Muscle of leg (tissue), 11 donors: ENCODE data around the gene SLC2A1. TPM values are rescaled to one million over a fixed set of nuclear protein-coding genes. Genes with fewer than 3 reads are reported as not detected.

ENCODE experiments used
- DNase-seq: peaks from one replicate; pipeline ENCODE4 v3.0.0; 2013
- H3K27ac ChIP-seq: one replicate; pipeline ENCODE4 v1.5.1; 2013; ENCODE audit warnings: mild to moderate bottlenecking, low read length, control low read depth
- H3K27me3 ChIP-seq: one replicate; pipeline ENCODE4 v1.6.1; 2013; ENCODE audit warnings: low read length; ENCODE audit not compliant: control insufficient read depth, insufficient read depth
- H3K36me3 ChIP-seq: one replicate; pipeline ENCODE4 v1.6.1; 2013; ENCODE audit warnings: low read length; ENCODE audit not compliant: control insufficient read depth, insufficient read depth
- H3K4me1 ChIP-seq: one replicate; pipeline ENCODE4 v1.6.1; 2013; ENCODE audit warnings: low read length; ENCODE audit not compliant: control insufficient read depth, insufficient read depth
- H3K4me3 ChIP-seq: one replicate; pipeline ENCODE4 v1.5.1; 2013; ENCODE audit warnings: low read length, control low read depth
- H3K9me3 ChIP-seq: replicated peaks from 2 replicates; pipeline ENCODE4 v1.6.1; 2013; ENCODE audit warnings: low read depth, low read length; ENCODE audit not compliant: control insufficient read depth
- WGBS: methylation state at CpG from one replicate; pipeline ENCODE4 v1.1.5; 2013; ENCODE audit warnings: missing lambda C conversion rate; ENCODE audit not compliant: insufficient coverage; 5-methylcytosine and 5-hydroxymethylcytosine counted together
- polyA plus RNA-seq, 8 donors: library from polyadenylated mRNA; unstranded; fragments of 120-200 nt; gene quantifications; one replicate each; pipeline versions ENCODE4 v1.2.1 to v1.2.3, GENCODE V29; 2013; ENCODE audit warnings: inconsistent platforms in 1 of 8, low replicate concordance in 1 of 8; ENCODE audit not compliant: insufficient read length in 8 of 8, insufficient read depth in 1 of 8
- total RNA-seq: library from RNA; stranded (reverse); fragments of 120-200 nt; gene quantifications from one replicate; pipeline ENCODE4 v1.2.4, GENCODE V29; 2013

SLC2A1 gene
- total and polyA plus RNA-seq, 9 donors = 15.9 to 43.7 (median 18.6) TPM

DNA sequence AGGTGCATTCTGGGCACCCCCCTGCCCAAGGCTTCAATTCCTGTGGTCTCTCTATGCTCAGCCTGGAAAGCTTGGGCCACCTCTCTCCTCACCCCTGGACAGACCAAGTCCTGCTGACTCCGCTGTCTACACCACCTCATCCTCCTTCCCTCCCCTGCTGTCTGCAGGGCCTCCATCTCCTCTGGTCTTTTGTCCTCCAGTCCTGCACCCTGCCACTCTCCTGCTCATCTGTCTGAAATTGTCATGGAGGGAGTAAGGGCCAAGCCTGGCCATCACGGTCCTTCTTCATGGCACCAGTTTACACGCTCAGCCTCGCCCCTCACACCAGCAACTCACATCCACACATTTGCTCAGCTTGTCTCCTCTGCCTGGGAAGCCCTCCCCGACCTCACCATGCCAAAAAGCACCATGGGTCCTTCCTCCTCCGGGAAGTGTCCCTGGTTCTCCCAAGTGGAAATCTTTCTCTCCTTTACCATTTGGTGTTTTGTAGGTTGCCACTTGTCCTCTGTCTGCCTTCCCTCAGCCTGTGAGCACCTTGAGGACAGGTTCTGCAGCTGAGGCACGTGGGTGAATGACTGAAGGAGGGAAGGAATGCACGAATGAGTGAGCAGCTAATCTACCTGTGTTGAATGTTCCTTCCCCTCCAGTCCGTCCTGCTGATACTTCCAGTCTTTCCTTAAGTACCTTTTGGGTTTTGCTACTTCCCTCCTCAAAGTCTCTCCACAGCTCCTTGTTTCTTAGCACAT, 2.1 kb upstream of the SLC2A1 start:
- 82% methylated on average over 6 of the region's 9 CpGs for WGBS
- Histone ChIP-seq H3K27me3 (peaks cover 30% of the 10 kb centered on the region), H3K4me3 (no peak overlapping the region), H3K4me1 (peaks cover 23% of the 10 kb centered on the region), H3K9me3 (no peaks in the 10 kb centered on the region), H3K36me3 (no peaks in the 10 kb centered on the region), H3K27ac (no peak overlapping the region)
- DNase-seq = no peak

DNA sequence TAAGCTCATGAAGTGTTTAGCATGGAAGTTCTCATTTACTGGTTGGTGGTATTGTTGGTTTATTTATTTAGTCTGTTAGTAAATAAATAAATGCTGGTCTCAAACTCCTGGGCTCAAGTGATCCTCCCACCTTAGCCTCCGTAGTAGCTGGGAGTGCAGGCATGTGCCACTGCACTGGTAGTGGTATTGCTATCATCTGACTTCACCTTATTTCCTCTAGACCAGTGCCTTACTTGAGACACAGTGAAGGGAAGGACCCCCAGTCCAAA, 1.4 kb upstream of the SLC2A1 start:
- H3K36me3 ChIP-seq = no peaks in the 10 kb centered on the region
- DNase-seq = no peak
- WGBS = no CpG with 5 or more reads among the region's 1 CpG
- H3K4me1 ChIP-seq = peaks cover 23% of the 10 kb centered on the region
- H3K9me3 ChIP-seq = no peaks in the 10 kb centered on the region
- no peak overlapping the region for H3K4me3 ChIP-seq
- H3K27ac ChIP-seq = no peak overlapping the region
- H3K27me3 ChIP-seq = peaks cover 30% of the 10 kb centered on the region

DNA sequence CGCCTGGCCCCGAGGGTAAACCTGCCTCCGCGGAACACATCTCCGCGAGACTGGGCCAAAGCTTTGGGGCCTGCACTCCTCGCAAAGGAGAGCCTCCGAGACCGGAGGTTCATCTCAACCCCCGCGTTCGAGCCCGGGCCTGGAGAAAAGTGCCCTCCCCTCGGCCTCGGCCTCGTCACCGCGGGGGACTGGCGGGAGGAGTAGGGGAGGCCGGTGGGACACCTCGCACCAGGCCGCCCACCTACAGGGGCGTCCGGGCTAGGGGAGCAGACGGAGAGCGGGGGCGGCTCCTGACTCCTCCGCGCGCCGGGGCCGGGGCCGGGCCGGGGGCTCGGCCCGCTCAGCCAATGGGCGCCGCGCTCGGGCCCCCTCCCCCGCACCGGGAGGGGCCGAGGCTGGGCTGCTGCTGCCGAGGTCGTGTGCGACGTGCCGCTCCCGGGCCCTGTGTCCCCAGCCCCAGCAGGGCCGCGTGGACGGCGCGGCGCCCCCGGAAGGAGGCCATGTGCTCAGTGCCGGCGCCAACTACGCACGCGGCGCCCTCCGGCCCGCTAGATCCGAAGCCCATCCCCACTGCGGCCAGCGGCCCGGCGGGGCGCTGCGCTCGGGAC, 684 bp downstream of the SLC2A1 start:
- Histone ChIP-seq H3K27ac (peak overlapping the region; percentile 32), H3K4me3 (peak overlapping the region; percentile 77), H3K9me3 (no peaks in the 10 kb centered on the region), H3K36me3 (no peaks in the 10 kb centered on the region), H3K4me1 (peaks cover 23% of the 10 kb centered on the region), H3K27me3 (peaks cover 27% of the 10 kb centered on the region)
- DNase-seq = peak; percentile 87
- WGBS = under 1% methylated on average over 72 of the region's 72 CpGs

DNA sequence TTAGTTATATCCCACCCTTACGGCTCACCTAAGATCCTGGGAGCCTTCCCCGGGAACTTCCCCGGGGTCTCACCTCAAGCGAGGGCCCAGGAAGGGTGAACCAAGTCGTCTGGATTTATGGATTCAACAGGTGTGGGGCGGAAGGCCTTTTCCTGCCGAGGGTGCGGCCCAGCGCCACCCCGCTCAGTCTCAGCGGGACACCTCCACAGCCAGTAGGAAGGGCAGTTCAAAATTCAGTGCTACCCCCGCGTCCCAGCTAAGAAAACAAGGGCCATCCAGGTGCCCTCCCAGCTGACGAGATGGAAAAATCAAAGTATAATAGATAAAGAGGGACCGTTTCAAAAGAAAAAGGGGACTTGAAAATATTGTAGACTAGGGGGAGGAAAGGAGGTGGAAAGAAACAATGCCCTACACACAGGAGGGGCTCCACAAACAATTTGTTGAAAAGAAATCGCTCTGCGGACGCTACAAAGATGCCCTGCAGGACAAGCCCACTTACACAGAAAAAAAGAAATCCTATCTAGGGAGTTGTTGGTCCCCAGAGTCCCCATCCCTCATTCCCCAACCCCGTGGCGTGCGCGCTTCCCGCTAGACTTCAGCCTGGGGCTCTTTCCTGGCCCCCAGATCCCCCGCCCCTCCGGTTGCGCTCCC, 1.3 kb downstream of the SLC2A1 start:
- Histone ChIP-seq H3K27ac (peak overlapping the region; percentile 32), H3K27me3 (peaks cover 24% of the 10 kb centered on the region), H3K9me3 (no peaks in the 10 kb centered on the region), H3K4me3 (peak overlapping the region; percentile 55), H3K36me3 (no peaks in the 10 kb centered on the region), H3K4me1 (peaks cover 27% of the 10 kb centered on the region)
- peak; percentile 33 for DNase-seq
- 25% methylated on average over 16 of the region's 26 CpGs for WGBS

DNA sequence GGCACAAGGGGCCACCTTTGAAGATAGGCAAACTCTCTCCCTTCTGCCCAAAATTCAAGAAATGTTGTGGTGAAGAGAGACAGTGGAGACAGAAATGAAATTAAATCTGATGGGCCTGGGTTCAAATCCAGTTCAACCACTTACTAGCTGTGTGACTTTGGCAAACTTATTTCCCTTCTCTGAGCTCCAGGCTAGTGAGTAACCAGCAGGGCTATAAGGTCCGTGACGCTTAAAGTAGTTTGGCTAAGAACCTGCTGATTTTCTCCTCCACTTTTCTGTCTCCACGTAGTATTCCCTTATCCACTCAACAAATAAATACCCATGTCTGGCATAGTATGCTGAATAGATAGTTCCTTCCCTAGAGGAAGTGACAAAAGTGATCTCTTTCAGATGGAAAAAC, 1.9 kb downstream of the SLC2A1 start:
- WGBS = no CpG with 5 or more reads among the region's 3 CpGs
- no peak for DNase-seq
- Histone ChIP-seq H3K4me1 (peaks cover 27% of the 10 kb centered on the region), H3K4me3 (no peak overlapping the region), H3K36me3 (no peaks in the 10 kb centered on the region), H3K27ac (peak overlapping the region; percentile 31), H3K27me3 (peaks cover 19% of the 10 kb centered on the region), H3K9me3 (no peaks in the 10 kb centered on the region)

DNA sequence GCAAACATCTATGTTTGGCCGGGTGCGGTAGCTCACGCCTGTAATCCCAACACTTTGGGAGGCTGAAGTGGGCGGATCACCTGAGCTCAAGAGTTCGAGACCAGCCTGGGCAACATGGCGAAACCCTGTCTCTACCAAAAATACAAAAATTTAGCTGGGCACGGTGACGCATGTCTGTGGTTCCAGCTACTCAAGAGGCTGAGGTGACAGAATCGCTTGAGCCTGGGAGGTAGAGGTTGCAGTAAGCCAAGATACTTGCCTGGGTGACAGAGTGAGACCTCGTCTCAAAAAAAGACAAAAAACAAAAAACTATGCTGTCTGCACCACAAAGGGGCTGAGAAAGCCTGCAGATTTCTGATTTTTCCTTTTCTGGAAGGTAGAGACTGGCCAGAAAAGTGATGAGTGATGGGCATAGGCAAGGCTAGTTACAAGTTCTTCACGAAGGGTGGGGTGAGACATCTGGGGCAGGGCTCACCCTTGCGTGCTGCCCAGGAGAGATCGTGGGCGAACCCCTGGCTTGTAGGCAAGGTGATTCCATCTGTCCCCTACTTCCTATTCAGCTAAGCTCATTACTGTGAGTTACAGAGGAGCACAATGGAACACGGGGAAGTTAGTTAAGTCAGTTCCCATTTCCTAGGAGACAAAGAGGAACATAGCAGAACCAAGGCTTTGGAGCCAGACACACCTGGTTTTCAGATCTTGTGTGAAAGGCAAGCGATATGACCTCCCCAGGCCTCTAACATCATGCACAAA, 3.2 kb downstream of the SLC2A1 start:
- Histone ChIP-seq H3K27ac (no peak overlapping the region), H3K36me3 (no peaks in the 10 kb centered on the region), H3K4me3 (no peak overlapping the region), H3K4me1 (peaks cover 27% of the 10 kb centered on the region), H3K27me3 (peaks cover 10% of the 10 kb centered on the region), H3K9me3 (no peaks in the 10 kb centered on the region)
- 79% methylated on average over 8 of the region's 16 CpGs for WGBS
- DNase-seq = no peak

DNA sequence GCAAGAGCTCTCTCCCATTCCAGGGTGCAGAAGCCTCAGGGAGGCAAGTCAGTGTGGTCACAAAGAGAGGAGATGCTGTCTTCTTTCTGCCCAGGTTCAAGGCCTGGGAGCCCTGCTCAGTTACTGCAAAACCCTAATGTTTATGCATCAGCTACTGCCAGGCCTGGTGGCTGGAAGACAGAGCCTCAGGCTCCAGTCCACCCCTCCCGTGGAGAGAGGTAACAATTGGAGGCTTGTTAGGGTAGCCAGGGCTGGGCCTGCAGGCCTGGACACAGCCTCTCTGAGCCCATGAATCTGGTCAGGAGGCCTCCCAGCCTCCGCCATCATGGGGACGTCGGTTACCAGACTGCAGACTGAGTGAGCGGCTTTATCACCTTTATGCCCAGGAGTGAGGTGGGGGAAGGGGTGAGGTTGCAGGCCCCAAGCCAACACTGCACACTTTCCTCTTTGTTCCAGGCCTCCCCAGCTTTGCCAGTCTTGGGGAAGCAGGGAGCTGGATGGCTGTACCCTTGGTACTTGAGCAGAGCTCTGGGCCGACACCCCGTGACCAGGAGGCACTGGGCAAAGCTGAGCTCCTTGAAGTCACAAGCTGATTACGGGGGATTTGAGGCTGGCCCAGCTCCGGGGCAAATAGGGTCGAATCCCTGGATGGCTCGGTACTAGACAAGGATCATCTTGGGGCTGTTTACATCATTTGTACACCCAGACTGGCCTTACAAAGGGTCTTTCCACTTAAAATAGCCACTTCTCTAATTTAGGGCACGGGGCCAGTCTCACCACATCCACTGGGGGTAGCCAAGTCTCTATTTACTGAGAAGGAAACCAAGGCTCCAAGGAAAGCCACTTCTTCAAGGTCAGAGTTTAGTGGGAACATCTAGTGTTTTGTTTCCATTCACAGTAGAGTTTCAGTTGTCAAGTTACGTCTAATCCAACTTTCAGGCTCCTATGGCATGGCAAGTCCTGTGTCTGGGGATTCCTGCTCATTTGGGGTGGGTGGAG, 5.2 kb downstream of the SLC2A1 start:
- no peaks in the 10 kb centered on the region for H3K9me3 ChIP-seq
- WGBS = 83% methylated on average over 8 of the region's 13 CpGs
- peaks cover 2% of the 10 kb centered on the region for H3K27me3 ChIP-seq
- H3K27ac ChIP-seq = no peak overlapping the region
- no peak for DNase-seq
- H3K4me3 ChIP-seq = no peak overlapping the region
- peaks cover 24% of the 10 kb centered on the region for H3K4me1 ChIP-seq
- H3K36me3 ChIP-seq = no peaks in the 10 kb centered on the region

DNA sequence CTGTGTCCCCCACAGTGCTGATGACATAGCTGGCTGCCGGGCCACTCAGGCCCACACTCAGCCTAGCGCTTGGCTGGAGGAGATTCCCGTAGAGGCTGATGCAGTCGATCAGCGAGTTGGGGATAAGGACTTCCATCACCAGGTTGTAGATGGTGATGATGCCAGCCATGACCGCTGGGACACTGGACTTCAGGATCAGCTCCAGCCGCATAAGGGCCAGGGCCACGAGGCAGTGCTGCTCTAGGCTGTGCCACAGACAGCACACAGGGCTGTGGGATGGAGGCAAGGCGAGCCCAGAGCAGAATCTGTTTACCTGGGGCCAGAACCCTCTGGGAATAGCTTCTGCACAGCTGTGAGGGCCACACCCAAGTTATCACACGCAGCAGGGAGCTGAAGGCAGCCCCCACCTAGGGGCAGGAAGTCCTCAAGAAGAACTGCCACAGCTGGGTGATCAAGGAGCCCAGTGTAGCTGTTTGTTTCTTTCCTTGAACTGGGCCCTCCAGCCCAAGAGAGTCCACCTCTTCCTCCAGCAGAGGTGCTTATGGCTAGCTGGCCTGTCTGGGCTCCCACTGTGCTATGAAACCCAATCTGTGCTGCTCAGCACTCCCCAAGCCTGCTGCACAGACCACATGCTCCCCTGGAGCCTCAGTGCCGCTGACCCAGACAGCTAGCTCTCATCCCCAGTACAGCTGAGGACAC, 6.2 kb downstream of the SLC2A1 start:
- H3K9me3 ChIP-seq = no peaks in the 10 kb centered on the region
- no peak overlapping the region for H3K27ac ChIP-seq
- peaks cover 2% of the 10 kb centered on the region for H3K27me3 ChIP-seq
- no peaks in the 10 kb centered on the region for H3K36me3 ChIP-seq
- 81% methylated on average over 11 of the region's 11 CpGs for WGBS
- H3K4me1 ChIP-seq = peaks cover 20% of the 10 kb centered on the region
- no peak overlapping the region for H3K4me3 ChIP-seq
- no peak for DNase-seq

DNA sequence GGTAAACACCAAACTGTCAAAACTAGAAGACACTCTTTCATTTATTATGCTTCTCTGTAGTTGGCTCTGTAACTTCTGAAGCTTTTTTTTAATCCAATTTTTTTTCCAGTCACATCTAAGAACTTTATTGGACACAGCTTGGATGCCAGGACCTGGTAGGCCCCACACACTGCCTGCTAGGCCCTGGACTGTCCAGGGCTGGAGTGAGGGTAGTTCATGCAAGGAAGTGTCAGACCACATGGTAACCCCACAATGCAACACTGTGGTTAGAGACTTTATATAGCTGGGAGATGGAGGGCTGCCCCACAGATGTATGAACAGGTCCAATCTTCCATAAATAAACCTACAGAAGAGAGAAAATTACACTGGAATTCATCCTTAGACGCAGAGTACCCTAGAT, 7.1 kb downstream of the SLC2A1 start:
- WGBS = no CpG with 5 or more reads among the region's 1 CpG
- H3K4me1 ChIP-seq = peaks cover 15% of the 10 kb centered on the region

More for the DNA sequence above, 7.1 kb downstream of the SLC2A1 start:
- Histone ChIP-seq H3K27ac (no peak overlapping the region), H3K9me3 (no peaks in the 10 kb centered on the region), H3K27me3 (no peaks in the 10 kb centered on the region), H3K36me3 (no peaks in the 10 kb centered on the region), H3K4me3 (no peak overlapping the region)
- no peak for DNase-seq
